Measurements from ENCODE around the gene ARID3A.

- no peak for TF ChIP-seq POLR2A (IDR thresholded peaks at IDR 0.05; ENCODE audit: low read depth, low read length)
- TF ChIP-seq POLR2AphosphoS5 (IDR thresholded peaks at IDR 0.05; ENCODE audit: insufficient read depth, low read depth, low read length): no peak
- no peak for TF ChIP-seq CTCF (IDR thresholded peaks at IDR 0.05; ENCODE audit: extremely low read depth in 1 of 2, insufficient read depth in 1 of 2, low read depth in 1 of 2, low read length in 2 of 2)
- no peak for TF ChIP-seq EZH2 (IDR thresholded peaks at IDR 0.05; ENCODE audit: borderline replicate concordance, low read depth, low read length, severe bottlenecking)
- TF ChIP-seq FOS (IDR thresholded peaks at IDR 0.05; ENCODE audit: borderline replicate concordance, insufficient read depth, low read length): no peak
- TF ChIP-seq MYC (IDR thresholded peaks at IDR 0.05; ENCODE audit: low read depth, low read length): no peak
- no peak for TF ChIP-seq JUN (IDR thresholded peaks at IDR 0.05; ENCODE audit: borderline replicate concordance, insufficient read depth, insufficient read length, low read depth)
- TF ChIP-seq, protein P1, sequence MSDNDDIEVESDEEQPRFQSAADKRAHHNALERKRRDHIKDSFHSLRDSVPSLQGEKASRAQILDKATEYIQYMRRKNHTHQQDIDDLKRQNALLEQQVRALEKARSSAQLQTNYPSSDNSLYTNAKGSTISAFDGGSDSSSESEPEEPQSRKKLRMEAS (IDR thresholded peaks at IDR 0.05; ENCODE audit: insufficient read depth, insufficient read length): no peak
- no peak for TF ChIP-seq GATA2 (IDR thresholded peaks at IDR 0.05; ENCODE audit: insufficient read depth, insufficient read length, low read depth, low read length)
Observed at GRCh38 chr19:977058-977464, 51.2 kb downstream of the ARID3A start.
